IMR-90 (cell line): ENCODE measurements around the gene TCP11L1. TPM values are rescaled to one million over a fixed set of nuclear protein-coding genes. Genes with fewer than 3 reads are reported as not detected.

ENCODE experiments used
- ATAC-seq: fragments of 200-7000 bp; cut with Tn5 transposase; 2 replicates; pipeline ENCODE4 v1.9.1; 2020; ENCODE audit warnings: low read depth, mild to moderate bottlenecking, moderate library complexity
- BruUV-seq: library from RNA; stranded (reverse); fragments of 400-500 nt; replicated peaks from 2 replicates; lab custom pipeline; 2021; lab: Mats Ljungman, UMichigan
- CTCF ChIA-PET: fragments of 300-600 bp; formaldehyde crosslinking; extraction: SDS; loops from one replicate; lab custom pipeline; 2021; ENCODE audit warnings: antibody characterized with exemption; lab: Yijun Ruan, JAX
- POLR2A ChIA-PET: fragments of 300-600 bp; sonication (Branson Sonifier 250); formaldehyde crosslinking; loops from one replicate; lab custom pipeline; 2022; ENCODE audit warnings: antibody characterized with exemption; ENCODE audit not compliant: unreplicated experiment; lab: Charles Lee
- DNase-seq: peaks from one replicate; pipeline ENCODE4 v3.0.0; 2013
- H2AFZ ChIP-seq: replicated peaks from 2 replicates; pipeline ENCODE3; 2013; ENCODE audit warnings: low read length, mild to moderate bottlenecking; ENCODE audit not compliant: poor library complexity
- H2AK5ac ChIP-seq: 2 replicates; pipeline ENCODE4 v1.6.1; 2013; ENCODE audit warnings: low read depth, low read length, inconsistent platforms
- H2AK9ac ChIP-seq: replicated peaks from 2 replicates; pipeline ENCODE3; 2013; ENCODE audit warnings: mild to moderate bottlenecking, low read depth, low read length, moderate library complexity; ENCODE audit not compliant: poor library complexity
- H2BK120ac ChIP-seq: 2 replicates; pipeline ENCODE4 v1.6.1; 2013; ENCODE audit warnings: low read depth, low read length, inconsistent platforms
- H2BK15ac ChIP-seq: 3 replicates; pipeline ENCODE4 v1.6.1; 2013; ENCODE audit warnings: low read depth, low read length, inconsistent platforms
- H2BK20ac ChIP-seq: 2 replicates; pipeline ENCODE4 v1.6.1; 2013; ENCODE audit warnings: low read depth, mild to moderate bottlenecking, inconsistent platforms, low read length, moderate library complexity
- H2BK5ac ChIP-seq: 2 replicates; pipeline ENCODE4 v1.6.1; 2013; ENCODE audit warnings: mild to moderate bottlenecking, low read depth, low read length, inconsistent platforms; ENCODE audit not compliant: poor library complexity, severe bottlenecking
- H3K14ac ChIP-seq: replicated peaks from 2 replicates; pipeline ENCODE4 v1.6.1; 2013; ENCODE audit warnings: low read depth, low read length, inconsistent platforms
- H3K18ac ChIP-seq: 2 replicates; pipeline ENCODE4 v1.6.1; 2013; ENCODE audit warnings: low read depth, low read length, control low read depth
- H3K23ac ChIP-seq: 2 replicates; pipeline ENCODE4 v1.6.1; 2013; ENCODE audit warnings: low read depth, low read length, inconsistent platforms
- H3K27ac ChIP-seq: 2 replicates; pipeline ENCODE4 v1.5.1; 2013; ENCODE audit warnings: mild to moderate bottlenecking, control low read depth, low read length; ENCODE audit not compliant: insufficient read depth
- H3K27me3 ChIP-seq: 2 replicates; pipeline ENCODE4 v1.6.1; 2013; ENCODE audit warnings: low read length; ENCODE audit not compliant: control insufficient read depth, insufficient read depth
- H3K36me3 ChIP-seq: 2 replicates; pipeline ENCODE4 v1.6.1; 2013; ENCODE audit warnings: low read length, mixed read lengths; ENCODE audit not compliant: control insufficient read depth, insufficient read depth
- H3K4ac ChIP-seq: 2 replicates; pipeline ENCODE4 v1.6.1; 2013; ENCODE audit warnings: low read depth, low read length, inconsistent platforms
- H3K4me1 ChIP-seq: 2 replicates; pipeline ENCODE4 v1.6.1; 2013; ENCODE audit warnings: low read length, mixed read lengths; ENCODE audit not compliant: control insufficient read depth, insufficient read depth
- H3K4me2 ChIP-seq: 2 replicates; pipeline ENCODE4 v1.6.1; 2013; ENCODE audit warnings: low read depth, mild to moderate bottlenecking, control low read depth, low read length, moderate library complexity
- H3K4me3 ChIP-seq: 2 replicates; pipeline ENCODE4 v1.5.1; 2013; ENCODE audit warnings: low read depth, mild to moderate bottlenecking, control low read depth, low read length, moderate library complexity; ENCODE audit not compliant: insufficient read depth
- H3K56ac ChIP-seq: 2 replicates; pipeline ENCODE4 v1.6.1; 2013; ENCODE audit warnings: low read length, inconsistent platforms; ENCODE audit not compliant: insufficient read depth; ENCODE audit errors: extremely low read depth
- H3K79me1 ChIP-seq, 2 experiments: 2 replicates each; pipeline ENCODE4 v1.6.1; 2013; ENCODE audit warnings: low read length in 2 of 2, inconsistent platforms in 1 of 2, low read depth in 1 of 2
- H3K9ac ChIP-seq: 2 replicates; pipeline ENCODE4 v1.6.1; 2013; ENCODE audit warnings: low read depth, low read length, control low read depth
- H3K9me1 ChIP-seq: 2 replicates; pipeline ENCODE4 v1.6.1; 2013; ENCODE audit warnings: low read length, inconsistent platforms; ENCODE audit not compliant: insufficient read depth
- H3K9me3 ChIP-seq: 2 replicates; pipeline ENCODE4 v1.6.1; 2013; ENCODE audit warnings: low read length; ENCODE audit not compliant: control insufficient read depth, insufficient read depth
- H4K20me1 ChIP-seq: 2 replicates; pipeline ENCODE4 v1.6.1; 2013; ENCODE audit warnings: low read length, inconsistent platforms; ENCODE audit not compliant: insufficient read depth
- H4K5ac ChIP-seq: 2 replicates; pipeline ENCODE4 v1.6.1; 2013; ENCODE audit warnings: mild to moderate bottlenecking, low read depth, low read length, control low read depth
- H4K8ac ChIP-seq, 2 experiments: 2 replicates each; pipeline ENCODE4 v1.6.1; 2013; ENCODE audit warnings: low read depth in 2 of 2, low read length in 2 of 2, control low read depth in 1 of 2, inconsistent platforms in 1 of 2
- H4K91ac ChIP-seq: 2 replicates; pipeline ENCODE4 v1.6.1; 2013; ENCODE audit warnings: low read depth, low read length, inconsistent platforms; ENCODE audit not compliant: insufficient read depth
- CEBPB ChIP-seq: IDR thresholded peaks from 2 replicates; pipeline ENCODE4 v1.6.1; 2012; ENCODE audit warnings: low read depth, low read length, improper control_type of control experiment
- CHD1 ChIP-seq: IDR thresholded peaks from 2 replicates; pipeline ENCODE4 v1.6.1; 2012; ENCODE audit warnings: low read depth, low read length, improper control_type of control experiment
- ELK1 ChIP-seq: fragments of 150-350 bp; IDR thresholded peaks from 2 replicates; pipeline ENCODE4 v1.6.1; 2016; ENCODE audit warnings: low read depth, mild to moderate bottlenecking, low read length, moderate library complexity, borderline replicate concordance
- FOS ChIP-seq: fragments of 150-350 bp; IDR thresholded peaks from 2 replicates; pipeline ENCODE4 v1.6.1; 2016; ENCODE audit warnings: low read depth, low read length
- RAD21 ChIP-seq: IDR thresholded peaks from 2 replicates; pipeline ENCODE4 v1.6.1; 2012; ENCODE audit warnings: low read length, improper control_type of control experiment
- RCOR1 ChIP-seq: IDR thresholded peaks from 2 replicates; pipeline ENCODE4 v1.6.1; 2012; ENCODE audit warnings: mild to moderate bottlenecking, low read length, improper control_type of control experiment; ENCODE audit not compliant: insufficient replicate concordance
- USF2 ChIP-seq: fragments of 150-350 bp; IDR thresholded peaks from 2 replicates; pipeline ENCODE4 v1.6.1; 2017; ENCODE audit warnings: mild to moderate bottlenecking, antibody characterized with exemption, low read length, low read depth
- dilution Hi-C: fragments of 300-500 bp; cut with HindIII; formaldehyde crosslinking; loops from one replicate; pipeline ENCODE4 v1.14.3; 2018; ENCODE audit warnings: low sequenced_read_pairs; ENCODE audit not compliant: unreplicated experiment
- in situ Hi-C: fragments of 300-500 bp; cut with MboI; formaldehyde crosslinking; loops from 3 replicates; pipeline ENCODE4 v1.14.3; 2019; ENCODE audit warnings: low sequenced_read_pairs, inconsistent platforms, mixed read lengths
- intact Hi-C: fragments of 100-400 bp; cut with micrococcal nuclease; formaldehyde crosslinking; loops from 2 replicates; pipeline ENCODE4 v1.10.0; 2022
- polyA plus RNA-seq, 3 experiments: library from polyadenylated mRNA; depleted of rRNA; stranded (reverse); fragments of >200 nt; gene quantifications; 2 replicates each; pipeline ENCODE4 v1.2.3, GENCODE V29; 2012; ENCODE audit warnings: low replicate concordance in 1 of 3
- total RNA-seq: library from RNA; depleted of rRNA; stranded (reverse); fragments of >200 nt; gene quantifications from 2 replicates; pipeline ENCODE4 v1.2.3, GENCODE V29; 2012

The TCP11L1 gene
- total and polyA plus RNA-seq, 2 of the 4 experiments (the other 2 are of a cell fraction), result 13.9 to 17.4 TPM

- H4K91ac ChIP-seq, result no peak overlapping the region
These were observed 64.5 kb downstream of the TCP11L1 start for GRCh38 chr11:33103836-33104235.

More at GRCh38 chr11:33103836-33104235, 64.5 kb downstream of the TCP11L1 start:
- Histone ChIP-seq H3K9me3 (no peaks in the 10 kb centered on the region), H3K14ac (no peak overlapping the region), H3K36me3 (peaks cover 11% of the 10 kb centered on the region), H2AFZ (no peak overlapping the region), H2BK20ac (no peak overlapping the region), H3K9me1 (no peaks in the 10 kb centered on the region; the same call in 1 of the 2 replicates), H2BK15ac (no peak overlapping the region), H4K8ac (no peak overlapping the region), H3K27ac (no peak overlapping the region), H3K23ac (no peak overlapping the region), H3K79me1 (peaks cover 0 to 4% of the 10 kb centered on the region in 2 experiments; a peak in 1 of 4 replicates), H2BK120ac (no peak overlapping the region), H4K5ac (no peak overlapping the region), H2AK5ac (no peak overlapping the region), H3K4me2 (no peak overlapping the region), H3K27me3 (no peaks in the 10 kb centered on the region), H2AK9ac (no peak overlapping the region), H3K18ac (no peak overlapping the region), H2BK5ac (no peak overlapping the region), H3K4me1 (no peaks in the 10 kb centered on the region), H3K56ac (no peak overlapping the region), H3K4me3 (no peak overlapping the region), H3K4ac (no peak overlapping the region), H4K20me1 (no peaks in the 10 kb centered on the region), H3K9ac (no peak overlapping the region)
- intact Hi-C loops (no loop called here), dilution Hi-C loops (no loop called here), in situ Hi-C loops (no loop called here)
- CTCF ChIA-PET, result no interaction called here
- no TSS peak for BruUV-seq
- POLR2A ChIA-PET, result no interaction called here
- DNase-seq, result no peak
- TF ChIP-seq USF2 (no peak), ELK1 (no peak), FOS (no peak), RCOR1 (no peak), RAD21 (no peak), CEBPB (no peak), CHD1 (no peak)
- ATAC-seq, result no peak
